OCI-LY1 (cell line): ENCODE data around the gene MCAT.

ENCODE experiments used
- H2AFZ ChIP-seq: fragments of 200-600 bp; sonication (generic), shearing (Covaris generic); 2 replicates; pipeline ENCODE4 v1.6.0; 2014; ENCODE audit warnings: antibody characterized with exemption, mild to moderate bottlenecking, low read length
- H3F3A ChIP-seq: fragments of 200-600 bp; sonication (generic), shearing (Covaris generic); 2 replicates; pipeline ENCODE4 v1.6.0; 2014; ENCODE audit warnings: mild to moderate bottlenecking, antibody characterized with exemption, low read length, moderate library complexity; ENCODE audit not compliant: insufficient read depth
- H3K27ac ChIP-seq: fragments of 200-600 bp; sonication (generic); 2 replicates; pipeline ENCODE4 v1.5.1; 2014; ENCODE audit warnings: low read length, mixed run types, mild to moderate bottlenecking, low read depth; ENCODE audit not compliant: poor library complexity, severe bottlenecking
- H3K27me3 ChIP-seq: fragments of 200-600 bp; sonication (generic); 2 replicates; pipeline ENCODE4 v1.6.0; 2014; ENCODE audit warnings: antibody characterized with exemption, mild to moderate bottlenecking, low read length, moderate library complexity; ENCODE audit not compliant: insufficient read depth
- H3K36me3 ChIP-seq: fragments of 200-600 bp; sonication (generic); 2 replicates; pipeline ENCODE4 v1.6.1; 2014; ENCODE audit warnings: mild to moderate bottlenecking, antibody characterized with exemption, low read length, moderate library complexity, mixed read lengths; ENCODE audit not compliant: insufficient read depth
- H3K4me1 ChIP-seq: fragments of 200-600 bp; sonication (generic); 2 replicates; pipeline ENCODE4 v1.5.1; 2014; ENCODE audit warnings: mild to moderate bottlenecking, low read length, moderate library complexity; ENCODE audit not compliant: insufficient read depth, severe bottlenecking
- H3K4me2 ChIP-seq: fragments of 200-600 bp; sonication (generic), shearing (Covaris generic); 2 replicates; pipeline ENCODE4 v1.6.1; 2014; ENCODE audit warnings: low read length
- H3K4me3 ChIP-seq: fragments of 200-600 bp; sonication (generic); 2 replicates; pipeline ENCODE4 v1.5.1; 2014; ENCODE audit warnings: low read length, low read depth, mild to moderate bottlenecking, mixed read lengths; ENCODE audit not compliant: poor library complexity, severe bottlenecking
- H3K79me2 ChIP-seq: fragments of 200-600 bp; shearing (Covaris generic); 2 replicates; pipeline ENCODE4 v1.6.1; 2016; ENCODE audit warnings: mixed run types, low read length, mixed read lengths; ENCODE audit not compliant: insufficient read depth
- H3K9ac ChIP-seq: fragments of 200-600 bp; sonication (generic), shearing (Covaris generic); 2 replicates; pipeline ENCODE4 v1.6.1; 2014; ENCODE audit warnings: mild to moderate bottlenecking, low read length, mixed read lengths
- H3K9me2 ChIP-seq: fragments of 200-600 bp; sonication (generic), shearing (Covaris generic); 2 replicates; pipeline ENCODE4 v1.6.1; 2014; ENCODE audit warnings: low read depth, mild to moderate bottlenecking, low read length, mixed read lengths
- H3K9me3 ChIP-seq: fragments of 200-600 bp; shearing (Covaris generic); 2 replicates; pipeline ENCODE4 v1.6.1; 2014; ENCODE audit warnings: low read length, mixed read lengths
- H4K20me1 ChIP-seq: fragments of 200-600 bp; sonication (generic), shearing (Covaris generic); 2 replicates; pipeline ENCODE4 v1.6.0; 2016; ENCODE audit warnings: mild to moderate bottlenecking, low read length; ENCODE audit not compliant: insufficient read depth
- CTCF ChIP-seq: fragments of 200-600 bp; sonication (generic), shearing (Covaris generic); IDR thresholded peaks from 2 replicates; pipeline ENCODE4 v1.5.1; 2017; ENCODE audit warnings: mild to moderate bottlenecking, antibody characterized with exemption, low read length, moderate library complexity, mixed read lengths
- EZH2 ChIP-seq: fragments of 200-600 bp; sonication (generic), shearing (Covaris generic); IDR thresholded peaks from 2 replicates; pipeline ENCODE4 v1.8.0; 2017; ENCODE audit warnings: borderline replicate concordance, mixed run types, mild to moderate bottlenecking, antibody characterized with exemption, low read length, moderate library complexity, mixed read lengths

MCAT gene

GRCh38 chr22:43170131-43170480, 26.9 kb upstream of the MCAT start:
- no peak overlapping the region for H3K9ac ChIP-seq
- no peaks in the 10 kb centered on the region for H4K20me1 ChIP-seq

GRCh38 chr22:43169310-43170130, 26.3 kb upstream of the MCAT start:
- no peaks in the 10 kb centered on the region for H3K9me3 ChIP-seq
- H3K4me1 ChIP-seq = peaks cover 4% of the 10 kb centered on the region
- H3K27me3 ChIP-seq = 0 out of 2 replicates have a peak, but pooled peaks cover 3% of the 10 kb centered on the region
- no peak overlapping the region for H3K4me3 ChIP-seq
- H2AFZ ChIP-seq = no peak overlapping the region
- no peak for TF ChIP-seq CTCF
- TF ChIP-seq EZH2 = no peak
- no peaks in the 10 kb centered on the region for H3F3A ChIP-seq
- H3K9me2 ChIP-seq = no peaks in the 10 kb centered on the region
- H3K4me2 ChIP-seq = no peak overlapping the region
- H4K20me1 ChIP-seq = no peaks in the 10 kb centered on the region
- peaks cover 75% of the 10 kb centered on the region for H3K36me3 ChIP-seq
- no peak overlapping the region for H3K27ac ChIP-seq
- H3K9ac ChIP-seq = no peak overlapping the region
- H3K79me2 ChIP-seq = no peaks in the 10 kb centered on the region

More at GRCh38 chr22:43170131-43170480, 26.9 kb upstream of the MCAT start:
- TF ChIP-seq CTCF = no peak
- no peak for TF ChIP-seq EZH2
- H3K27ac ChIP-seq = no peak overlapping the region
- no peak overlapping the region for H2AFZ ChIP-seq
- H3K9me2 ChIP-seq = no peaks in the 10 kb centered on the region
- H3K4me2 ChIP-seq = no peak overlapping the region
- peaks cover 80% of the 10 kb centered on the region for H3K36me3 ChIP-seq
- H3K79me2 ChIP-seq = no peaks in the 10 kb centered on the region
- H3K27me3 ChIP-seq = 0 out of 2 replicates have a peak, but pooled peaks cover 3% of the 10 kb centered on the region
- H3F3A ChIP-seq = no peaks in the 10 kb centered on the region
- H3K4me1 ChIP-seq = peaks cover under 1% of the 10 kb centered on the region
- no peaks in the 10 kb centered on the region for H3K9me3 ChIP-seq
- no peak overlapping the region for H3K4me3 ChIP-seq

- H3K36me3 ChIP-seq = peaks cover 66% of the 10 kb centered on the region
- no peak overlapping the region for H3K9ac ChIP-seq
- peaks cover 13% of the 10 kb centered on the region for H3K4me1 ChIP-seq
- 0 out of 2 replicates have a peak, but pooled peaks cover 3% of the 10 kb centered on the region for H3K27me3 ChIP-seq
- H3K27ac ChIP-seq = no peak overlapping the region
- H2AFZ ChIP-seq = no peak overlapping the region
- TF ChIP-seq CTCF (no peak), EZH2 (no peak)
- H3K4me2 ChIP-seq = no peak overlapping the region
- H3K9me3 ChIP-seq = no peaks in the 10 kb centered on the region
- no peaks in the 10 kb centered on the region for H3K79me2 ChIP-seq
- no peaks in the 10 kb centered on the region for H4K20me1 ChIP-seq
- no peaks in the 10 kb centered on the region for H3F3A ChIP-seq
- H3K9me2 ChIP-seq = no peaks in the 10 kb centered on the region
- H3K4me3 ChIP-seq = no peak overlapping the region
These were observed 25.5 kb upstream of the MCAT start for GRCh38 chr22:43168471-43169309.
